ENCODE measurements around the gene DLEC1.

The DLEC1 gene

GRCh38 chr3:38039101-38039898 lies at the start of gene DLEC1:
DLEC1 (plus strand) TSS chr3:38039208; CDS start chr3:38039226, 18 bp downstream.
- peak; percentile 91 for DNase-seq (ENCODE audit: low spot score)

- DNase-seq (ENCODE audit: low spot score): no peak
These were observed 49.1 kb upstream of the DLEC1 start for GRCh38 chr3:37989821-37990480.

GRCh38 chr3:37990527-37990926 lies 48.5 kb upstream of the DLEC1 start, which contains the start of gene VILL:
VILL (plus strand) TSS chr3:37990786; CDS start chr3:37993673, 2,887 bp downstream.
- DNase-seq (ENCODE audit: low spot score): no peak

GRCh38 chr3:37991109-37991508 lies 47.9 kb upstream of the DLEC1 start:
- no peak for DNase-seq (ENCODE audit: low spot score)

- DNase-seq (ENCODE audit: low spot score): no peak
These were observed 47.2 kb upstream of the DLEC1 start for GRCh38 chr3:37991823-37992222.

GRCh38 chr3:37992271-37993066 lies 46.5 kb upstream of the DLEC1 start:
- DNase-seq (ENCODE audit: low spot score): no peak

GRCh38 chr3:37993067-37993455 lies 45.9 kb upstream of the DLEC1 start:
- no peak for DNase-seq (ENCODE audit: low spot score)

GRCh38 chr3:37993460-37993819 lies 45.6 kb upstream of the DLEC1 start:
- DNase-seq (ENCODE audit: low spot score): no peak

- peak; percentile 74 for DNase-seq (ENCODE audit: low spot score)
These were observed 45.0 kb upstream of the DLEC1 start for GRCh38 chr3:37993820-37994638.

- peak; percentile 30 for DNase-seq (ENCODE audit: low spot score)
These were observed 44.4 kb upstream of the DLEC1 start for GRCh38 chr3:37994639-37994972.

GRCh38 chr3:37995652-37996641 lies 43.1 kb upstream of the DLEC1 start:
- DNase-seq (ENCODE audit: low spot score): no peak

GRCh38 chr3:37996785-37997301 lies 42.2 kb upstream of the DLEC1 start:
- DNase-seq (ENCODE audit: low spot score): peak; percentile 90

GRCh38 chr3:37997342-37997741 lies 41.7 kb upstream of the DLEC1 start:
- DNase-seq (ENCODE audit: low spot score): no peak

- DNase-seq (ENCODE audit: low spot score): no peak
These were observed 41.1 kb upstream of the DLEC1 start for GRCh38 chr3:37997791-37998370.

- DNase-seq (ENCODE audit: low spot score): no peak
These were observed 39.2 kb upstream of the DLEC1 start for GRCh38 chr3:37999836-38000235.

GRCh38 chr3:38000242-38000916 lies 38.6 kb upstream of the DLEC1 start:
- DNase-seq (ENCODE audit: low spot score): no peak

- DNase-seq (ENCODE audit: low spot score): no peak
These were observed 38.0 kb upstream of the DLEC1 start for GRCh38 chr3:38000965-38001455.

- DNase-seq (ENCODE audit: low spot score): no peak
These were observed 37.4 kb upstream of the DLEC1 start for GRCh38 chr3:38001456-38002081.
